ENCODE results near the gene BMX.

The BMX gene

DNA sequence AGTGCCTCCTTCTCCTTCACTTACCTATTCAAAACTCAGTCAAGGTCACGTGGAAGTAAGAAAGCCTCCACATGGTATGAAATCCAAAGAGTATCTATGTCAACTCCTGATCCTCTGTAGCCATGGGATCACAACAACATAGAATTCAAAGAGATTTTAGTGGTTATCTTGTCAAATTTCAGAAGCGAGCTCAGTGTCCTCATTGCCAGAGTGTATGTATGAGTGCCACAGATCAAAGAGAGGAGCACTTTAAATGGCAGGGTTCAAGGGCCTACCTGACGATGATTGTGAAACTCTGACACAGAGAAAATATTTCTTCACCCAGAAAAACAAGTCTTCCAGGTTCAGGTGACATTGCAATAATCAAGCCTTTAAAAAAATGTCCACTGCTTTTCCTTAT lies 101.3 kb downstream of the BMX start:
- no peak overlapping the region for H3K9ac ChIP-seq (ENCODE audit: low read length in 2 of 2)
- no peak overlapping the region for H3K4me3 ChIP-seq (ENCODE audit: low read length in 2 of 2)
- no peak overlapping the region for H3K27ac ChIP-seq (ENCODE audit: low read length)
- H3K27me3 ChIP-seq (ENCODE audit: control insufficient read depth in 1 of 2, insufficient read depth in 2 of 2, low read length in 2 of 2) = no peaks in the 10 kb centered on the region
- no peaks in the 10 kb centered on the region for H3K4me1 ChIP-seq (ENCODE audit: control insufficient read depth, insufficient read depth, low read length)
- no peaks in the 10 kb centered on the region for H3K36me3 ChIP-seq (ENCODE audit: control insufficient read depth in 2 of 2, insufficient read depth in 2 of 2, low read length in 2 of 2)
- H3K9me3 ChIP-seq (ENCODE audit: control insufficient read depth in 2 of 2, low read length in 2 of 2) = no peaks in the 10 kb centered on the region

DNA sequence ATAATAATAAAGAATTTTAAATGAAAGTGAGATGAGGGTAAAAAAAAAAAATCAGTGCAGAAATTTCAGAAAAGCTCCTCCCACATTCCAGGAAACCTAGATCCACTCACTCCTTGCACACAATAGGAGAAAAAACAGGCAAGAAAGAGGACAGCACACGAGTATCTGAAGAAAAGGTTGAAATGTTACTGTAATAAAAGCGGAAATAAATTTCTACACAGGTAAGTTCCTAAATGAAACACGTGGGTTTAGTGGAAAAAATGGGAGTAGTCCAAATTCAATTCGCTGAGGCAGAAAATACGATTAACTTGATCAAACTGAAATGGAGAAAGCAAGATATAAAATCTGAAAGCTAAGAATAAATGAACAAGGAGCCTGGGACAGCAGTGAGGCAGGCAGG lies 102.2 kb downstream of the BMX start:
- H3K27ac ChIP-seq (ENCODE audit: low read length) = no peak overlapping the region

DNA sequence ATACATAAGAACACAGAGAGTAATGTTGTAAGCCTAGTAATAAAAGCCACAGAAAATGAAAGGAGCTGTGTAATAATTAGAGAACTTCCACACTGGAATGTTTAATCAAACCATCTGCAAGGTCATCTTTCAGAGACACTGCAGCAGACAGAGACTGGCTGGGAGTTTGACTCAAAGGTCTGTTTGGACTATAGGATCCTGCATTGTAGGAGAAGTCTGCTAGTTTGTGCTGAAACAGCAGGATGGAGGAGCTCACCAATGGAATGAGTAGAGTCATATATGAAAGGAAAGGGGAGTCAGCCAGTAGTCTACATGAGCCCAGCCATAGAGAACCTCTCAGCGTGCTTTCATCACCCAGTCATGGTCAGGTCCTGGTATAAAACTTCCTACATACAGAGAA lies 104.6 kb downstream of the BMX start:
- Histone ChIP-seq H3K27me3 (ENCODE audit: control insufficient read depth in 1 of 2, insufficient read depth in 2 of 2, low read length in 2 of 2) (no peaks in the 10 kb centered on the region), H3K4me3 (ENCODE audit: low read length in 2 of 2) (no peak overlapping the region), H3K9ac (ENCODE audit: low read length in 2 of 2) (no peak overlapping the region), H3K36me3 (ENCODE audit: control insufficient read depth in 2 of 2, insufficient read depth in 2 of 2, low read length in 2 of 2) (no peaks in the 10 kb centered on the region), H3K9me3 (ENCODE audit: control insufficient read depth in 2 of 2, low read length in 2 of 2) (no peaks in the 10 kb centered on the region), H3K27ac (ENCODE audit: low read length) (no peak overlapping the region), H3K4me1 (ENCODE audit: control insufficient read depth, insufficient read depth, low read length) (no peaks in the 10 kb centered on the region)

More for the DNA sequence above, 102.2 kb downstream of the BMX start:
- H3K27me3 ChIP-seq (ENCODE audit: control insufficient read depth in 1 of 2, insufficient read depth in 2 of 2, low read length in 2 of 2) = no peaks in the 10 kb centered on the region
- no peaks in the 10 kb centered on the region for H3K36me3 ChIP-seq (ENCODE audit: control insufficient read depth in 2 of 2, insufficient read depth in 2 of 2, low read length in 2 of 2)
- no peak overlapping the region for H3K4me3 ChIP-seq (ENCODE audit: low read length in 2 of 2)
- H3K9me3 ChIP-seq (ENCODE audit: control insufficient read depth in 2 of 2, low read length in 2 of 2) = no peaks in the 10 kb centered on the region
- H3K4me1 ChIP-seq (ENCODE audit: control insufficient read depth, insufficient read depth, low read length) = no peaks in the 10 kb centered on the region
- H3K9ac ChIP-seq (ENCODE audit: low read length in 2 of 2) = no peak overlapping the region
